Astrocyte (in vitro differentiated cells and primary cell): ENCODE data around the gene SLC43A2. TPM values are rescaled to one million over a fixed set of nuclear protein-coding genes. Genes with fewer than 3 reads are reported as not detected.

Experiments
- DNase-seq: peaks from one replicate; pipeline ENCODE4 v3.0.0-alpha.2; 2010; ENCODE audit warnings: low read depth
- FAIRE-seq: peaks from 2 replicates; lab custom pipeline; 2011; peaks lifted over from hg19 to GRCh38; lab: Jason Lieb, UNC
- H2AFZ ChIP-seq: 2 replicates; pipeline ENCODE4 v1.6.0; 2012; ENCODE audit warnings: low read depth, low read length, inconsistent platforms
- H3K27ac ChIP-seq: 2 replicates; pipeline ENCODE4 v1.5.1; 2011; ENCODE audit warnings: low read depth, low read length, inconsistent platforms
- H3K27me3 ChIP-seq: 2 replicates; pipeline ENCODE4 v1.6.0; 2011; ENCODE audit warnings: low read length, inconsistent platforms; ENCODE audit not compliant: insufficient read depth
- H3K36me3 ChIP-seq: 2 replicates; pipeline ENCODE4 v1.5.1; 2011; ENCODE audit warnings: low read length, inconsistent platforms; ENCODE audit not compliant: insufficient read depth
- H3K4me1 ChIP-seq: 2 replicates; pipeline ENCODE4 v1.5.1; 2011; ENCODE audit warnings: low read length, inconsistent platforms; ENCODE audit not compliant: insufficient read depth
- H3K4me2 ChIP-seq: 2 replicates; pipeline ENCODE4 v1.6.0; 2012; ENCODE audit warnings: low read length, inconsistent platforms
- H3K4me3 ChIP-seq: 2 replicates; pipeline ENCODE4 v1.5.1; 2011; ENCODE audit warnings: low read depth, mild to moderate bottlenecking, low read length, inconsistent platforms; ENCODE audit not compliant: insufficient read depth
- H3K79me2 ChIP-seq: 2 replicates; pipeline ENCODE4 v1.6.0; 2012; ENCODE audit warnings: mild to moderate bottlenecking, low read length, inconsistent platforms; ENCODE audit not compliant: insufficient read depth
- H3K9ac ChIP-seq: 2 replicates; pipeline ENCODE4 v1.6.0; 2012; ENCODE audit warnings: mild to moderate bottlenecking, low read length, inconsistent platforms
- H3K9me3 ChIP-seq: 2 replicates; pipeline ENCODE4 v1.5.1; 2012; ENCODE audit warnings: low read depth, mild to moderate bottlenecking, low read length, inconsistent platforms; ENCODE audit not compliant: insufficient read depth
- H4K20me1 ChIP-seq: 2 replicates; pipeline ENCODE4 v1.6.0; 2012; ENCODE audit warnings: low read length, inconsistent platforms; ENCODE audit not compliant: insufficient read depth
- H3K27ac Mint-ChIP-seq: one replicate; pipeline ENCODE4 v1.8.0; 2021; ENCODE audit warnings: mild to moderate bottlenecking, mixed read lengths; ENCODE audit not compliant: unreplicated experiment
- H3K27me3 Mint-ChIP-seq: one replicate; pipeline ENCODE4 v1.8.0; 2021; ENCODE audit warnings: low read depth, mixed read lengths; ENCODE audit not compliant: unreplicated experiment
- H3K36me3 Mint-ChIP-seq: one replicate; pipeline ENCODE4 v1.8.0; 2021; ENCODE audit warnings: low read depth, mixed read lengths; ENCODE audit not compliant: unreplicated experiment
- H3K4me1 Mint-ChIP-seq: one replicate; pipeline ENCODE4 v1.8.0; 2021; ENCODE audit warnings: low read depth, mixed read lengths; ENCODE audit not compliant: unreplicated experiment
- H3K4me3 Mint-ChIP-seq: one replicate; pipeline ENCODE4 v1.8.0; 2021; ENCODE audit warnings: mild to moderate bottlenecking, moderate library complexity, mixed read lengths; ENCODE audit not compliant: unreplicated experiment
- H3K9me3 Mint-ChIP-seq: one replicate; pipeline ENCODE4 v1.8.0; 2021; ENCODE audit warnings: mild to moderate bottlenecking, mixed read lengths; ENCODE audit not compliant: unreplicated experiment
- EZH2 ChIP-seq: IDR thresholded peaks from 2 replicates; pipeline ENCODE4 v1.6.1; 2012; ENCODE audit warnings: mild to moderate bottlenecking, low read length, inconsistent platforms; ENCODE audit not compliant: insufficient read depth
- total RNA-seq: library from RNA; stranded (reverse); gene quantifications from 2 replicates; pipeline ENCODE4 v1.2.1, GENCODE V29; 2021
- TF ChIP-seq, protein P1 (sequence below): IDR thresholded peaks from 2 replicates; pipeline ENCODE4 v1.5.1; 2011; ENCODE audit warnings: low read depth, mild to moderate bottlenecking, inconsistent platforms, low read length, moderate library complexity; ENCODE audit not compliant: insufficient read depth

Gene SLC43A2
- total RNA-seq, 1 donor from 2014 or later: 17.9 TPM

GRCh38 chr17:1607971-1608320, 20.7 kb downstream of the SLC43A2 start:
- TF ChIP-seq, protein P1, sequence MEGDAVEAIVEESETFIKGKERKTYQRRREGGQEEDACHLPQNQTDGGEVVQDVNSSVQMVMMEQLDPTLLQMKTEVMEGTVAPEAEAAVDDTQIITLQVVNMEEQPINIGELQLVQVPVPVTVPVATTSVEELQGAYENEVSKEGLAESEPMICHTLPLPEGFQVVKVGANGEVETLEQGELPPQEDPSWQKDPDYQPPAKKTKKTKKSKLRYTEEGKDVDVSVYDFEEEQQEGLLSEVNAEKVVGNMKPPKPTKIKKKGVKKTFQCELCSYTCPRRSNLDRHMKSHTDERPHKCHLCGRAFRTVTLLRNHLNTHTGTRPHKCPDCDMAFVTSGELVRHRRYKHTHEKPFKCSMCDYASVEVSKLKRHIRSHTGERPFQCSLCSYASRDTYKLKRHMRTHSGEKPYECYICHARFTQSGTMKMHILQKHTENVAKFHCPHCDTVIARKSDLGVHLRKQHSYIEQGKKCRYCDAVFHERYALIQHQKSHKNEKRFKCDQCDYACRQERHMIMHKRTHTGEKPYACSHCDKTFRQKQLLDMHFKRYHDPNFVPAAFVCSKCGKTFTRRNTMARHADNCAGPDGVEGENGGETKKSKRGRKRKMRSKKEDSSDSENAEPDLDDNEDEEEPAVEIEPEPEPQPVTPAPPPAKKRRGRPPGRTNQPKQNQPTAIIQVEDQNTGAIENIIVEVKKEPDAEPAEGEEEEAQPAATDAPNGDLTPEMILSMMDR: no peak
- no peak for TF ChIP-seq EZH2
- H3K27me3 Mint-ChIP-seq: peaks cover 2% of the 10 kb centered on the region
- H3K4me3 ChIP-seq: no peak overlapping the region
- no peaks in the 10 kb centered on the region for H3K9me3 ChIP-seq
- no peak overlapping the region for H3K27ac Mint-ChIP-seq
- H4K20me1 ChIP-seq: peaks cover 6% of the 10 kb centered on the region
- H3K4me1 Mint-ChIP-seq: no peaks in the 10 kb centered on the region
- H3K4me1 ChIP-seq: peaks cover 9% of the 10 kb centered on the region
- H3K79me2 ChIP-seq: no peaks in the 10 kb centered on the region
- no peaks in the 10 kb centered on the region for H3K36me3 ChIP-seq
- FAIRE-seq (no peak), DNase-seq (no peak)
- H2AFZ ChIP-seq: no peak overlapping the region
- no peak overlapping the region for H3K4me3 Mint-ChIP-seq
- peaks cover 3% of the 10 kb centered on the region for H3K36me3 Mint-ChIP-seq
- no peak overlapping the region for H3K9ac ChIP-seq
- H3K9me3 Mint-ChIP-seq: no peaks in the 10 kb centered on the region
- H3K27me3 ChIP-seq: no peaks in the 10 kb centered on the region
- no peak overlapping the region for H3K27ac ChIP-seq
- no peak overlapping the region for H3K4me2 ChIP-seq

DNA sequence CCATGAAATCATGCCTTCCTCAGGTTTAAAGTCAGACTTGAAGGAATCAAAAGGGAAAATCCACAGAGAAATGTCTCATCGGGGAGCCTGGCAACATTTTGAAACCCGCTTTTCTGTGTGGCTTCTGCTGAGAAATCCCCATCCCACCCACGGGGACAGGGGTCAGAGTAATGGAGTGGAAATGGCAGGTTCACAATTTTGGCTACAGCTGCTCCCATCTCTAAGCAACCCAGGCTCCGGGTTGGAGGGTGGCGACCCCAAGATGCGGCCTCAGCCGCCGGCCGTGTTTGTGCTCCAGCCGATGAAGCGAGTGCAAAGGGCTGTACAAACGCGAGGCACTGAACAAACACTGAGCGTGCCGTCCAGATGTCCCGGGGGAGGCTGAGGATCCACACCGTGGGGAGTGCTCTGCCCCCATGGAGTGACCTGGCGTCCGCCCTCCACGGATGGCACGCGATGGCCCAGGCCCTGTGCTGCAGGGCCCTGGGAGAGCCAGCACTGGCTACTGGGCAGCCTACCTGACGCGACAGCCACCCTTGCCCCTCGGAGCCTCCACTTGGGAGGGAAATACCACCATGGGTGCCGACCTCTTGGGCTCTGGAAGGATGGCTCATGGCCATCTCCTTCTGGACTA, 22.2 kb downstream of the SLC43A2 start:
- Histone ChIP-seq H3K36me3 (no peaks in the 10 kb centered on the region), H4K20me1 (peaks cover 6% of the 10 kb centered on the region), H2AFZ (peak overlapping the region; percentile 34), H3K4me3 (no peak overlapping the region), H3K9ac (no peak overlapping the region), H3K4me2 (peak overlapping the region; percentile 41), H3K79me2 (no peaks in the 10 kb centered on the region), H3K4me1 (peaks cover 9% of the 10 kb centered on the region), H3K27ac (no peak overlapping the region), H3K27me3 (no peaks in the 10 kb centered on the region), H3K9me3 (peaks cover 5% of the 10 kb centered on the region)
- H3K4me3 Mint-ChIP-seq: no peak overlapping the region
- TF ChIP-seq EZH2: no peak
- TF ChIP-seq, protein P1: no peak
- no peak overlapping the region for H3K27ac Mint-ChIP-seq
- peaks cover 2% of the 10 kb centered on the region for H3K27me3 Mint-ChIP-seq
- no peaks in the 10 kb centered on the region for H3K4me1 Mint-ChIP-seq
- DNase-seq: no peak
- no peaks in the 10 kb centered on the region for H3K9me3 Mint-ChIP-seq
- no peak for FAIRE-seq
- H3K36me3 Mint-ChIP-seq: peaks cover 7% of the 10 kb centered on the region

DNA sequence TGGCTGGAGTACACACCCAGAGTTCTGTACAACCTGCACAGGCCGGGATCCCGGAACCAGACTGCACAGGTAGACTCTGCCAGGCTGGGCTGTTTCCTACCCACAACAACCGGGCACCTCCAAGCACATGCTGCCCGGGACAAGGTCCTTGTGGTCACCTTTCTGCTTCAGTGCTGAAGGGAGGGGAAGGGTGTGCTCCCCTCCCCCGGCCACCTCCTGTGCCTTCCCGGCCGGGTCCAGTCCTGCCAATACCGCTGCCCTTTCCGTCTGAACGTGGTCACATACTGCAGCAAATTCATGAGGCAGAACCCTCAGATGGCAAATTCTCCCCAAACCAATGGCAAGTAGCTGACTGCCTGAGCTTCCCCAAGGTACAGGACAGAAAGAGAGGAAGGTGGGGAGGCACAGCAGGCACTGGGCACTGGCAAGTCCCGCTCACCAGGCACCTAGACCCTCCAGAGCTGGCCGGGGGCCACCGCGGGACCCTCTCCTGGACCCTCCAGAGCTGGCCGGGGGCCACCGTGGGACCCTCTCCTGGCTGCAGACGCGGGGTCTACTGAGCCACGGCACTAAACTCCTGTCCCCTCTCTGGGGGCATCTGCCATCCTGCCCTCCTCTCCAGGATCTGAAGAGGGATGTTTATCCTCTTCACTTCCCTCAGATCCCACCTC, 22.8 kb downstream of the SLC43A2 start:
- Histone ChIP-seq H3K79me2 (no peaks in the 10 kb centered on the region), H3K4me3 (no peak overlapping the region), H4K20me1 (peaks cover 6% of the 10 kb centered on the region), H3K9ac (no peak overlapping the region), H3K27ac (no peak overlapping the region), H3K36me3 (no peaks in the 10 kb centered on the region), H3K27me3 (no peaks in the 10 kb centered on the region), H3K4me2 (peak overlapping the region; percentile 41), H3K4me1 (peaks cover 9% of the 10 kb centered on the region), H3K9me3 (peaks cover 7% of the 10 kb centered on the region), H2AFZ (peak overlapping the region; percentile 34)
- no peaks in the 10 kb centered on the region for H3K4me1 Mint-ChIP-seq
- no peak overlapping the region for H3K27ac Mint-ChIP-seq
- H3K4me3 Mint-ChIP-seq: no peak overlapping the region
- no peak for DNase-seq
- peaks cover 2% of the 10 kb centered on the region for H3K27me3 Mint-ChIP-seq
- H3K9me3 Mint-ChIP-seq: no peaks in the 10 kb centered on the region
- TF ChIP-seq, protein P1: no peak
- no peak for TF ChIP-seq EZH2
- FAIRE-seq: no peak
- peaks cover 8% of the 10 kb centered on the region for H3K36me3 Mint-ChIP-seq
